Vagina (tissue), 2 donors: ENCODE data around the gene C10orf90.

ENCODE experiments used
- CTCF ChIP-seq, 3 experiments: fragments of 450-650 bp in 2 of 3; fragments of 200-600 bp in 1 of 3; sonication (generic) in 1 of 3; IDR thresholded peaks; one replicate each; pipeline ENCODE4 v1.5.1; 2017 to 2019; ENCODE audit warnings: antibody characterized with exemption in 3 of 3, mild to moderate bottlenecking in 2 of 3, moderate library complexity in 2 of 3
- POLR2A ChIP-seq, 2 donors: fragments of 450-650 bp; IDR thresholded peaks; one replicate each; pipeline ENCODE4 v1.6.1; 2017; ENCODE audit warnings: antibody characterized with exemption in 2 of 2, mild to moderate bottlenecking in 2 of 2, moderate library complexity in 2 of 2
- POLR2AphosphoS5 ChIP-seq, 2 donors: sonication (generic); formaldehyde crosslinking; IDR thresholded peaks; one replicate each; pipeline ENCODE4 v1.9.0; 2017; ENCODE audit warnings: antibody characterized with exemption in 2 of 2, mild to moderate bottlenecking in 2 of 2, low read depth in 1 of 2; ENCODE audit not compliant: insufficient read depth in 1 of 2

GRCh38 chr10:126500866-126501265, 169.6 kb downstream of the C10orf90 start:
- TF ChIP-seq POLR2A (IDR thresholded peaks at IDR 0.05) (no peak), POLR2AphosphoS5 (IDR thresholded peaks at IDR 0.05; ENCODE audit: insufficient read depth in 1 of 2, low read depth in 1 of 2) (no peak), CTCF (IDR thresholded peaks at IDR 0.05) (no peak)
